GM19239 (cell line): ENCODE data around the gene TGFB2.

ENCODE experiments used
- DNase-seq: peaks from one replicate; pipeline ENCODE4 v3.0.0; 2011; ENCODE audit warnings: low spot score; ENCODE audit not compliant: insufficient read length
- FAIRE-seq: peaks from 2 replicates; lab custom pipeline; 2011; peaks lifted over from hg19 to GRCh38; lab: Jason Lieb, UNC

Gene TGFB2

DNA sequence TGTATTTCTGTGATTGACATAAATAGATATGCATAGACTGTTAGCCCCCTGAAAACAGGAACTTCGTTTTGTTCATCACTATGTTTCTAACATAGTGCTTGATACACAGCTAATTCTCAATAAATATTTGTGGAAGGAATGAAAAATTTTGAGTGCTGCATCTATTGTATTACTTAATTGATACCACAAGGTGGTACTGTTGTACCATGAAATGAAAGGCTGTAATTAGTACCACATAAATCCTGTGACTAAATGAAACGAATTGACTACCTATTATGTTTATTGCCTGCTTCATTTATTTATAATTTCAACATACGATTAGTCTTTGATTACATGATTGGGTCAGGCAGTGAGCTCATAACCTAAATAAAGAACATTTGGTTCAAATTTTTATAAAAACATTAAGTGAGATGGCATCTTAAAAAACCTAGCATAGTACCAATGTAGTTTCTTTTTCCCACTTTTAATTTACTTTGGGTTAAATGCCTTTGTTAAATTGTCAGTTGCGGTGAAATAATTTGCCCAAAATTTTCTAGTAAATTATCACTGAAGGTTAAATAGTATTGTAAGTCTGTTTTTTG is 15.0 kb upstream of the TGFB2 start:
- peak; percentile 61 for FAIRE-seq
- no peak for DNase-seq

DNA sequence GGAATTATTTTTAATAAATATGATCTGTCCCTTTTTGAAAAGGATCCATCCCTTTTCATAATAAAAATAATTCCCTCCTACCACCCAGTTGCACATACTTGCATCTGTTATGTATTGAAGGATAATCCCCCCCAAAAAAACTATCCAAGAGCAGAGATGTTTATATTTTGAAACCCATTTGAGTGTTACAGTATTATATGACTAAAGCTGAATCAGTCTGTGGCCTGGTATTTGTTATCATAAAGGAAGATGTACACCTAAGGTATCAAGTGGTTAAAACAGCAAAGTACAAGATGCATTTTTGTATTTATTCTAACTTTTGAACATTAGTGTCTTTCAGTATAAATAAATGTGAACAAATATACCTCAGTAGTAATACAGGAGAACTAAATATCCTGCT is 12.7 kb upstream of the TGFB2 start:
- no peak for FAIRE-seq
- no peak for DNase-seq

DNA sequence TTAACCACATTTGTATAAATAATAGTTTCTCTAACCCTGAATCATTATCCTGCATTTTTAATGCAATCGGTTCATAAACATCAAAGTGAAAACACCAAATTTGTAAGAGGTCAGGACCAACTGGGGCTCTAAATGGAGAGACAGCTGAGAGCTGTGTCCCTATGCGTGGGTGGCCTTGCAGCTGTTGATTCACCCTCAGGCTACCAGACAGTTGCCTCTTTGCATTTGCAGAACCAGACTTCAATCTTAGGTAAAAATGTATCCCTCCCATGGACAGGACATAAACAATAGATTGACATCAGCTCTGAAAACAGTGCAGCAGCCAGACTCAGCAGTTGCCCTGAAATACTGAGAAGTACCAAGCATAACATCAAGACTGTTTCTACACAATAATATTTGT is 8.8 kb upstream of the TGFB2 start:
- FAIRE-seq, result no peak

DNA sequence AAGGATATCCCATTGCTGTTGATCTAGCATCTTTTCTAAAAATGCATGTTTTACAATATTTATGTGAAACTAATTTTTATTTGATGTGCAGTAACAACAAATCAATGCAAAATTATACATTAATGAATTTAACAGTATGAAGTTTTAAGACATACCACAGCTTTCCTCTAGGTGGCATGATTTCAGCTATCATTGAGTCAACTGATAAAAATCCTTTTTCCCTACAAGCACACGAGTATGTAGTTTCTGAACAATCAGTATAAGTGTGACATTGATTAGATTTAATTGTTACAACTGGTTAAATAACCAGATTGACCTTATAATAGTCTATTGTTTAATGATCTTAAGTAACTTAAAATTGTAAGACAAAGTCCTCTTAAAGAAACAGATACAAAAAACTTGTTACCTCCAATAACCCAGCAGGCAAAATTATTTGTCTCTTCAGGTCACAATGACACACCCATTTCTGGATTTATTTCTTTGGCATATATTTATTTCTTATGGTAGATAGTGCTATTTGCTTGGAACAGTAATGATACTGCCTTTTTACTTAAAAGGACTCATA is 5.8 kb upstream of the TGFB2 start:
- DNase-seq (no peak), FAIRE-seq (peak; percentile 87)

More for the DNA sequence above, 8.8 kb upstream of the TGFB2 start:
- DNase-seq, result no peak

- no peak for DNase-seq
- FAIRE-seq, result no peak
Observed at GRCh38 chr1:218341325-218341724, 3.8 kb upstream of the TGFB2 start.

DNA sequence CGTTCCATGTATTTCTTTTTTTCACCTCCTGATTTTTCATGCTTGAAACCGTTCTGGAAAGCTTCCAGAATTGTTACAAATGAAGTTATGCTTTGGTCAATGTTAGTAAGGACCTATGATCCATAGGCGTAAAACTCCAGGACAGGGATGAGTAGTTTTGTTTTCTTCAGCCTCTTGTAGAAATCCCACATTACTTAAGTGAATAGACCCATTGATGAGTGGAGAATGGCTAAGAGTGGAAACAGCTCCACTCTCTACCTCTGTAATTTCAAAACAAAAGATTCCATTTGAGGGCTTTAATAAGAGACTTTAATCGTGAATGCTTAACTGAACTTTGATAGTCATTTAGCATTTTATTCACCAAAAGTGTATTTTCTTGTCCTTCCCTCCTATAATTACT is 3.0 kb upstream of the TGFB2 start:
- FAIRE-seq, result no peak
- no peak for DNase-seq

DNA sequence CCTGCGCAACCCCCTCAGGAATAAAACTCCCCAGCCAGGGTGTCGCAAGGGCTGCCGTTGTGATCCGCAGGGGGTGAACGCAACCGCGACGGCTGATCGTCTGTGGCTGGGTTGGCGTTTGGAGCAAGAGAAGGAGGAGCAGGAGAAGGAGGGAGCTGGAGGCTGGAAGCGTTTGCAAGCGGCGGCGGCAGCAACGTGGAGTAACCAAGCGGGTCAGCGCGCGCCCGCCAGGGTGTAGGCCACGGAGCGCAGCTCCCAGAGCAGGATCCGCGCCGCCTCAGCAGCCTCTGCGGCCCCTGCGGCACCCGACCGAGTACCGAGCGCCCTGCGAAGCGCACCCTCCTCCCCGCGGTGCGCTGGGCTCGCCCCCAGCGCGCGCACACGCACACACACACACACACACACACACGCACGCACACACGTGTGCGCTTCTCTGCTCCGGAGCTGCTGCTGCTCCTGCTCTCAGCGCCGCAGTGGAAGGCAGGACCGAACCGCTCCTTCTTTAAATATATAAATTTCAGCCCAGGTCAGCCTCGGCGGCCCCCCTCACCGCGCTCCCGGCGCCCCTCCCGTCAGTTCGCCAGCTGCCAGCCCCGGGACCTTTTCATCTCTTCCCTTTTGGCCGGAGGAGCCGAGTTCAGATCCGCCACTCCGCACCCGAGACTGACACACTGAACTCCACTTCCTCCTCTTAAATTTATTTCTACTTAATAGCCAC is 696 bp downstream of the TGFB2 start:
- FAIRE-seq (peak; percentile 14), DNase-seq (no peak)

DNA sequence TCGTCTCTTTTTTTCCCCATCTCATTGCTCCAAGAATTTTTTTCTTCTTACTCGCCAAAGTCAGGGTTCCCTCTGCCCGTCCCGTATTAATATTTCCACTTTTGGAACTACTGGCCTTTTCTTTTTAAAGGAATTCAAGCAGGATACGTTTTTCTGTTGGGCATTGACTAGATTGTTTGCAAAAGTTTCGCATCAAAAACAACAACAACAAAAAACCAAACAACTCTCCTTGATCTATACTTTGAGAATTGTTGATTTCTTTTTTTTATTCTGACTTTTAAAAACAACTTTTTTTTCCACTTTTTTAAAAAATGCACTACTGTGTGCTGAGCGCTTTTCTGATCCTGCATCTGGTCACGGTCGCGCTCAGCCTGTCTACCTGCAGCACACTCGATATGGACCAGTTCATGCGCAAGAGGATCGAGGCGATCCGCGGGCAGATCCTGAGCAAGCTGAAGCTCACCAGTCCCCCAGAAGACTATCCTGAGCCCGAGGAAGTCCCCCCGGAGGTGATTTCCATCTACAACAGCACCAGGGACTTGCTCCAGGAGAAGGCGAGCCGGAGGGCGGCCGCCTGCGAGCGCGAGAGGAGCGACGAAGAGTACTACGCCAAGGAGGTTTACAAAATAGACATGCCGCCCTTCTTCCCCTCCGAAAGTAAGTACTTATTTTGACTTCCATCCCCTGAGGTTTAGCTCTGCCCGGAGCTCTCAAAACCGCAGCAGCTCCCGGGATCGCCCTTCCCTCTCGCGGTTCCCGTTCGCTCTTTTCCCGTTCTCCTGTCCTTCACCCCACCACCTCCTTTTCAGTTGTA is 1.5 kb downstream of the TGFB2 start:
- DNase-seq, result no peak
- peak; percentile 51 for FAIRE-seq

DNA sequence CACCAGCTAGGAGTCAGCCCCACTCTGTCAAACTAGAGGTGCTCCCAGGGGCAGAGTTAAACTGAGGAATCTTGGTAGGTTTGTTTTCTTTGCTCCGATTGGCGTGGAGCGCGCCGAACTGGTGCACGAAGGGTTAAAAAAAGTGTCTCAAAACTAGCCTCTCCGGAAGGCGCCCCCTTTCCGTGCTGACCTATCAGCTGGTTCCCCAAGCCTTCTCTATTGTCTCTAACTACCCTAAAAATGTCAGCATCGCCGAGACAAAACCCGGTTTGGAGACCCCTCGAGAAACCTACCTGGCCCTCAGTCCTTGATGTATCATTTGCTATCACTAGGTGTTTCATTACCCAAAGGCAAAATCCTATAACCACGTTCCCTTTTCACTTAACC is 2.2 kb downstream of the TGFB2 start:
- no peak for DNase-seq
- FAIRE-seq, result no peak

- DNase-seq (no peak), FAIRE-seq (no peak)
Observed at GRCh38 chr1:218347723-218348627, 2.8 kb downstream of the TGFB2 start.

GRCh38 chr1:218348628-218349071 is 3.5 kb downstream of the TGFB2 start:
- FAIRE-seq (no peak), DNase-seq (no peak)

DNA sequence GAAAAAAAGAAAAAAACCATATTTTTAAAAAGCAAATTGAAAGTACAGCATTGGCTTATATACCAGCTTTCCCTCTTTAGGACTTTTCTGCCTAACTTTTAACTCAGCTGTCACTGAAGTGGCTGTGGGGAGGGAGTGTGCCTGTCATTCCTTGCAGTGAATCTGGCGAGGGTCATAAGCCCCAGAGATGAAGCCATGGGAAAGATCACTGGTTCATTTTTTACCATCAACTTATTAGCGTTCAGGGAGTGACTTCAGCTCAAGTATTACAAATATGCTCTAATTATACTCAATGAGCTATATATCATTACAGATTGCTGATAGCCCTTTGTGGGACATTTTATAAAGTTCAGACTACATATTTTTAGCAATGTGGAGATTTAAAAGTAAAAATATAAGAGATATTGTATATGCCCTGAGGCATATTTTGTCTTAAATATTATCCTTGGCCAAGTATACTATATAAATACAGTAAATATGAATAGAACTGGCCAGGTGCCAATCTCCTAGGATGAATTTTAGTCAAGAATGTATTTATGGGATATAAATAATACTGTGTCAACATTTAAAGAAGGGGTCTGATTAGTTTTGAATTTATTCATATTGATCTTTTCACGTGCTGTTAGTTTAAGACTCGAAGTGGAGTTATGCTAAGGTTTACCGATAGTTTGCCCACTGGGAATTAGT is 4.4 kb downstream of the TGFB2 start:
- DNase-seq, result no peak
- no peak for FAIRE-seq

DNA sequence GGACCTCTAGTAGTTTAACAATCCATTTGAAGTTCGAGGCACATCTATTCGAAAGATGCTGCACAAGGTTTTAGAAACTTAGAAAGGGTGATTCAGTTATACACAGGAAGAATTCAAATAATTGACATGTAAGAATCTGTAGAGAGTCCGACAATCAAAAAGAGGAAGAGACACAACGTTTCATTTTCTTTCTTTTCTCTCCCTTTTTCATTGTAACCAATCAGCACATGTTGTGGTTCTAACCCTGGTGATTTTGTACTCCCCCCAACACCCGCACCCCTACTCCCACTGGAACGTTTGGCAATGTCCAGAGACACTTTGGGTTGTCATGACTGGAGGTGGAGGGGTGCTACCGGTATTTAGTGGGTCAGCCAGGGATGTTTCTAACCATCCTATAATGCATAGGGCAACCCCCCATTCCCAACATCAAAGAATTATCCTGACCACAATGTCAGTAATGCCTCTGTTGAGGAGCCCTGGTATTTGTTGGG is 4.9 kb downstream of the TGFB2 start:
- FAIRE-seq (no peak), DNase-seq (no peak)

DNA sequence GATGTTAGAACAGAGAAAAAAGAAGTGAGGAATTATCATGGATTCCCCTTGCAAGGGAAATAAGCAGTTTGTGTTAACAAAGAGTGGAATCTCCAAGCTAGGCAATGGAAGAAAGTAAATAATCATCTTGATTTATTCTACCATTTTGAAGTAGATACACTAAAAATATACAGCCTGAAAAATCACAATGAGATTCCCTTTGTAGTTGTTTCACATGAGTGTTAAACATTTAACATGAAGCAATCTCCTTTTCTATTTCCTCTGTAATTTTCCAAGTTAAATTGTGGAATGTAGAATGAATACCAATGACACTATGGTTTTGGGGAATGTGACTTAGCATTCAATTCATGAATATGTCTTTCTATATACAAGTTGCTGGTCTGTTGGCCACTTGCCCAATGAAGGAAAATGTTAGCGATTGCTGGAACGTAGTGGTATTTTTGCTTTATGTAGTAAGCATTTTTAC is 5.7 kb downstream of the TGFB2 start:
- FAIRE-seq (no peak), DNase-seq (no peak)

- FAIRE-seq (peak; percentile 37), DNase-seq (no peak)
Observed at GRCh38 chr1:218351391-218352074, 6.4 kb downstream of the TGFB2 start.

- DNase-seq (no peak), FAIRE-seq (no peak)
Observed at GRCh38 chr1:218352075-218352438, 6.9 kb downstream of the TGFB2 start.

DNA sequence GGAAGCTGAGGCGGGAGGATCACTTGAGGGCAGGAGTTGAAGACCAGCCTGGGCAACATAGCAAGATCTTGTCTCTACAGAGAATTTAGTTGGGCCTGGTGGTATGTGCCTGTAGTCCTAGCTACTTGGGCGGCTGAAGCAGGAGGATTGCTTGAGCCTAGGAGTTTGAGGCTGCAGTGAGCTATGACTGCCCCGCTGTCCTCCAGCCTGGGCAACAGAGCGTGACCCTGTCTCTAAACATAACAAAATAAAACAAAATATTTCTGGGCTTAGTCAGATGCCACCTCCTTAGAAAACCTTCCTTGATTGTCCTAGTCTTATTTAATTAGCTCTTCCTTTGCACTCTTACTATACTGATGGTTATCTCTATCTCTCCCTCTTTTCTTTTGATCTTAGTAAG is 8.5 kb downstream of the TGFB2 start:
- no peak for FAIRE-seq
- no peak for DNase-seq

DNA sequence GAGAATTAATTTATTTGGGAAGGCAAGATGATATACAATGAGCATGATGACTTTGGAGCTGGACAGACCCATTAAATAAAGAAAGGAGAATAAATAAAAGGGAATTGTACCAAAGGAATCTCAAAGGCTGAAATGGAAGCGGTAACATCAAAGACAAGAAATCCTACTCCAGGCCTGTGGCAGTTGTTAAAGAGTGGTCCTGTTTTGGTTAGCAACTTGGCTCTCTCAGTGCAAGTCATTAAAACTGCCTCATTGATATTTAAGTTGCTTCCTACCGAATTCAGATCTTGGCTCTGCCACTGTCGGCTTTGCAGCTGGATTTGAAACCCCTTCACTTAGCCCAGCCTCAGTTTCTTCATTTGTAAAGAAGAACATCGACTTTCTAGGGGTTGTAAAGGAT is 10.1 kb downstream of the TGFB2 start:
- DNase-seq, result no peak
- no peak for FAIRE-seq
